Tibial nerve (tissue), 4 donors: ENCODE measurements around the gene TTLL6. TPM values are rescaled to one million over a fixed set of nuclear protein-coding genes. Genes with fewer than 3 reads are reported as not detected.

Experiments used
- DNase-seq, 2 donors: peaks; one replicate each; pipeline ENCODE4 v3.0.0-alpha.2; 2019; ENCODE audit warnings: low spot score in 2 of 2
- H3K27ac ChIP-seq, 4 donors: fragments of 200-600 bp; sonication (generic) in 3 of 4; one replicate each; pipeline ENCODE4 v1.5.1; 2017 to 2019; ENCODE audit warnings: mild to moderate bottlenecking in 1 of 4
- H3K27me3 ChIP-seq, 2 donors: fragments of 200-600 bp; sonication (generic) in 1 of 2; one replicate each; pipeline versions ENCODE4 v1.5.1 to v1.6.0; 2017 to 2019
- H3K36me3 ChIP-seq, 3 donors: fragments of 200-600 bp; sonication (generic); one replicate each; pipeline ENCODE4 v1.5.1; 2018 to 2019
- H3K4me1 ChIP-seq, 4 donors: fragments of 200-600 bp; sonication (generic) in 3 of 4; one replicate each; pipeline ENCODE4 v1.5.1; 2017 to 2019
- H3K4me3 ChIP-seq, 4 donors: fragments of 200-600 bp; sonication (generic) in 3 of 4; one replicate each; pipeline ENCODE4 v1.5.1; 2017 to 2019; ENCODE audit warnings: mild to moderate bottlenecking in 1 of 4, moderate library complexity in 1 of 4
- H3K9me3 ChIP-seq, 4 donors: fragments of 200-600 bp; sonication (generic) in 3 of 4; one replicate each; pipeline ENCODE4 v1.5.1; 2017 to 2019
- EP300 ChIP-seq, 2 donors: sonication (generic); formaldehyde crosslinking; IDR thresholded peaks; one replicate each; pipeline ENCODE4 v1.6.1; 2017; ENCODE audit warnings: antibody characterized with exemption in 2 of 2, mild to moderate bottlenecking in 1 of 2
- POLR2A ChIP-seq, 2 donors: fragments of 450-650 bp; IDR thresholded peaks; one replicate each; pipeline ENCODE4 v1.6.1; 2017; ENCODE audit warnings: antibody characterized with exemption in 2 of 2, mild to moderate bottlenecking in 2 of 2, moderate library complexity in 2 of 2
- WGBS, 2 donors: methylation state at CpG; one replicate each; pipeline ENCODE4 v1.1.5; 2018; 5-methylcytosine and 5-hydroxymethylcytosine counted together
- total RNA-seq, 4 donors: library from RNA; depleted of rRNA; stranded (reverse); fragments of >200 nt; gene quantifications; one replicate each; pipeline ENCODE4 v1.1.0, GENCODE V29; 2016
- TF ChIP-seq, protein P1 (sequence below), 5 experiments: fragments of 200-600 bp in 3 of 5; fragments of 450-650 bp in 2 of 5; sonication (generic) in 3 of 5; IDR thresholded peaks; one replicate each; pipeline ENCODE4 v1.5.1; 2016 to 2019; ENCODE audit warnings: antibody characterized with exemption in 5 of 5, mild to moderate bottlenecking in 3 of 5, moderate library complexity in 2 of 5

Gene TTLL6
- total RNA-seq, 4 donors from 2014 or later, result 0.21 to 4.8 (median 0.99) TPM

DNA sequence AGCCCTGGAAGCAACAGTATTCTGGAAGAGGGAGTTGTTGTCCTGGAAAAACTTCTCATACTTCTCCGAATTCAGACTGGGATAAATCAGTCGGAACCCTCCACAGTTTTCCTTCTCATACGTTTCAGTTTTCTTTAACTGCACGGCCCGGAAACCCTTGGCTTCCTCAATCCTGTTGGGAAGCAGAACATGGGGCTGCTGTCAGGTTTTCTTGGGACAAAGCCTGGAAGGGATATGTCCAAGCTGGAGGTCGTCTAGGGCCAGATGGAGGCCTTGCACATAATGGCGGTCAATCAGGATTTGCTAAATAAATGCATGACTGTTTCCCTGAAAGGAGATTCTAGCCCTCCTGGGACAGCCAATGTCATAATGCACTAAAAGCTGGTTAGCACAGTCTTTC lies 29.2 kb downstream of the TTLL6 start:
- no peak for DNase-seq

DNA sequence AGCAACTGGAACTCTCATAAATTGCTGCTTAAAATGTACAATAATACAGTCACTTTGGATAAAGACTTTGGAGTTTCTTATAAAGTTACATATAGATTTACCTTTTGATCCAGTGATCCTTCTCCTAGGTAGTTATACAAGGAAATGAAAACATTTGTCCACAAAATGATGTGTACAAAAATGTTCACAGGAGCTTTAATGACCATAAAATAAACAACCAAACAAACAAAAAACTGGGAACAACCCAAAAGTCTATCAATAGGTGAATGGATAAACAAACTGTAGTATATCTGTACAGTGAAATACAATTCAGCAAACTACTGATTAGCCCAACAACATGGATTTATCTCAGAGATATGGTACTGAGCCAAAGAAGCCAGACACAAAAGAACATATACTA lies 37.6 kb downstream of the TTLL6 start:
- no peak overlapping the region for H3K4me3 ChIP-seq
- no peak for DNase-seq
- H3K27me3 ChIP-seq, result no peaks in the 10 kb centered on the region
- no peaks in the 10 kb centered on the region for H3K36me3 ChIP-seq
- no peaks in the 10 kb centered on the region for H3K4me1 ChIP-seq
- peaks cover 0 to 19% (median 0%) of the 10 kb centered on the region in 4 donors for H3K9me3 ChIP-seq
- TF ChIP-seq, protein P1, sequence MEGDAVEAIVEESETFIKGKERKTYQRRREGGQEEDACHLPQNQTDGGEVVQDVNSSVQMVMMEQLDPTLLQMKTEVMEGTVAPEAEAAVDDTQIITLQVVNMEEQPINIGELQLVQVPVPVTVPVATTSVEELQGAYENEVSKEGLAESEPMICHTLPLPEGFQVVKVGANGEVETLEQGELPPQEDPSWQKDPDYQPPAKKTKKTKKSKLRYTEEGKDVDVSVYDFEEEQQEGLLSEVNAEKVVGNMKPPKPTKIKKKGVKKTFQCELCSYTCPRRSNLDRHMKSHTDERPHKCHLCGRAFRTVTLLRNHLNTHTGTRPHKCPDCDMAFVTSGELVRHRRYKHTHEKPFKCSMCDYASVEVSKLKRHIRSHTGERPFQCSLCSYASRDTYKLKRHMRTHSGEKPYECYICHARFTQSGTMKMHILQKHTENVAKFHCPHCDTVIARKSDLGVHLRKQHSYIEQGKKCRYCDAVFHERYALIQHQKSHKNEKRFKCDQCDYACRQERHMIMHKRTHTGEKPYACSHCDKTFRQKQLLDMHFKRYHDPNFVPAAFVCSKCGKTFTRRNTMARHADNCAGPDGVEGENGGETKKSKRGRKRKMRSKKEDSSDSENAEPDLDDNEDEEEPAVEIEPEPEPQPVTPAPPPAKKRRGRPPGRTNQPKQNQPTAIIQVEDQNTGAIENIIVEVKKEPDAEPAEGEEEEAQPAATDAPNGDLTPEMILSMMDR (IDR thresholded peaks at IDR 0.05), result no peak
- TF ChIP-seq POLR2A (IDR thresholded peaks at IDR 0.05), result no peak
- no peak for TF ChIP-seq EP300 (IDR thresholded peaks at IDR 0.05)
- H3K27ac ChIP-seq, result no peak overlapping the region

More for the DNA sequence above, 29.2 kb downstream of the TTLL6 start:
- 62% methylated on average over 7 of the region's 7 CpGs for WGBS, 2 donors
- peaks cover 0 to 27% of the 10 kb centered on the region in 2 donors for H3K27me3 ChIP-seq
- no peak for TF ChIP-seq EP300 (IDR thresholded peaks at IDR 0.05)
- TF ChIP-seq, protein P1 (IDR thresholded peaks at IDR 0.05), result no peak
- TF ChIP-seq POLR2A (IDR thresholded peaks at IDR 0.05), result no peak
- H3K27ac ChIP-seq, result no peak overlapping the region
- no peak overlapping the region for H3K4me3 ChIP-seq
- H3K9me3 ChIP-seq, result no peaks in the 10 kb centered on the region
- H3K4me1 ChIP-seq, result no peaks in the 10 kb centered on the region
- H3K36me3 ChIP-seq, result no peaks in the 10 kb centered on the region

DNA sequence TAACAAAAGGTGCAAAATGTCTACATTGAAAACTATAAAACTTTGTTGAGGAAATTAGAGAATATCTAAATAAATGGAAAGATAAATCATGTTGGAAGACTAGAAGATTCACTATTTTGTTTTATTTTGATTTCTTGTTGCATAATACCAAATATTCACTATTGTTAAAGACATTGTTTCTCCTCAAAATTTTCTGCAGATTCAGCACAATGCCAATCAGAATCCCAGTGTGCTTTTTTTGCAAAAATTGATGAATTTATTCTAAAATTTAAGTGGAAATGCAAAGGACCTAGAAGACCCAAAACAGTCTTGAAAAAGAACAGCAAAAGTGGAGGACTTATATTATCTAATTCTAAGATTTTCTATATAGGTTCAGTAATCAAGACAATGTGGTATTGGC lies 40.4 kb downstream of the TTLL6 start:
- Histone ChIP-seq H3K27me3 (peaks cover 0 to 6% of the 10 kb centered on the region in 2 donors), H3K27ac (no peak overlapping the region), H3K4me3 (no peak overlapping the region), H3K4me1 (no peaks in the 10 kb centered on the region), H3K36me3 (no peaks in the 10 kb centered on the region), H3K9me3 (peaks cover 0 to 19% (median 0%) of the 10 kb centered on the region in 4 donors)
- TF ChIP-seq, protein P1 (IDR thresholded peaks at IDR 0.05), result no peak
- no peak for TF ChIP-seq EP300 (IDR thresholded peaks at IDR 0.05)
- no peak for TF ChIP-seq POLR2A (IDR thresholded peaks at IDR 0.05)
- no peak for DNase-seq

DNA sequence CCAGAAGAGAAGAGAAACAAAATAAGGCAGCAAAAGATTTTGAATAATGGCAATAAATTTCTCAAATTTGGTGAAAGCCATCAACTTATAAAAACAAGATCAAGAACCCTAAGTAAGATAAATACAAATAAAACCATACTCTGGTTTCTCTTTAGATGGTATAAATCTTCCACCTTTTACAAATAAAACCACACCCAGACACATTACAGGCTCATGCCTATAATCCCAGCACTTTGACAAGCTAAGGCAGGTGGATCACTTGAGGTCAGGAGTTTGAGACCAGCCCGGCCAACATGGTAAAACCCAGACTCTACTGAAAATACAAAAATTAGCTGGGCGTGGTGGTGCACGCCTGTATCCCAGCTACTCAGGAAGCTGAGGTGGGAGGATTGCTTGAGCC lies 43.8 kb downstream of the TTLL6 start:
- no peak for DNase-seq
- H3K36me3 ChIP-seq, result no peaks in the 10 kb centered on the region
- H3K27ac ChIP-seq, result no peak overlapping the region
- peaks cover 0 to 11% (median 0%) of the 10 kb centered on the region in 4 donors for H3K9me3 ChIP-seq
- TF ChIP-seq POLR2A (IDR thresholded peaks at IDR 0.05) (no peak), EP300 (IDR thresholded peaks at IDR 0.05) (no peak)
- TF ChIP-seq, protein P1 (IDR thresholded peaks at IDR 0.05), result no peak
- H3K4me1 ChIP-seq, result no peaks in the 10 kb centered on the region
- peaks cover 0 to 26% of the 10 kb centered on the region in 2 donors for H3K27me3 ChIP-seq
- WGBS, 2 donors, result 87 to 89% methylated on average over 3 of the region's 3 CpGs
- H3K4me3 ChIP-seq, result no peak overlapping the region

DNA sequence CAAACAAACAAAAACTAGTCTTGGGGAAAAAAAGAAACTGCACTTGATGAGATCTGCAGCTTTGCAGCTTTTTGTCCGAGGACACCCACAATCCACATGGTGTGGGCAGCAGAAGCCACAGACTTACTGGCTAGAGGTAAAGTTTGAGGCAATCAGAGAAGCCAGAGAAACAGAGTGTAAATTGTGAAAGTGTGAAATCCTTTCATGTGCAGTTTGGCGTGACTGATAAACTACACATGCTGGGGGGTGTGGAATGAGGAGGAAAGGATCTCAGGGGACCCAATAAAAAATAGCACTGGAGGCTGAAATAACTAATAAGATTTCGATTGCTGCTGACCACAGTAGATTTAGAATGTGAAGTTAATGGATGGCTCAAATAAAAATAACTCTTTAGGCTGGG lies 46.1 kb downstream of the TTLL6 start:
- 36 to 42% methylated on average over 3 of the region's 3 CpGs for whole genome bisulfite sequencing, 2 donors
- DNase-seq, result no peak
- no peaks in the 10 kb centered on the region for H3K4me1 ChIP-seq
- peaks cover 0 to 30% of the 10 kb centered on the region in 2 donors for H3K27me3 ChIP-seq
- TF ChIP-seq, protein P1 (IDR thresholded peaks at IDR 0.05), result no peak
- TF ChIP-seq POLR2A (IDR thresholded peaks at IDR 0.05) (no peak), EP300 (IDR thresholded peaks at IDR 0.05) (no peak)
- H3K36me3 ChIP-seq, result no peaks in the 10 kb centered on the region
- peaks cover 0 to 8% (median 0%) of the 10 kb centered on the region in 4 donors for H3K9me3 ChIP-seq
- H3K4me3 ChIP-seq, result no peak overlapping the region
- no peak overlapping the region for H3K27ac ChIP-seq
